ENCODE data around the gene VGLL4. TPM values are rescaled to one million over a fixed set of nuclear protein-coding genes. Genes with fewer than 3 reads are reported as not detected.

The VGLL4 gene
- total RNA-seq, 1 experiment from 2014 or later, result 46.1 TPM

DNA sequence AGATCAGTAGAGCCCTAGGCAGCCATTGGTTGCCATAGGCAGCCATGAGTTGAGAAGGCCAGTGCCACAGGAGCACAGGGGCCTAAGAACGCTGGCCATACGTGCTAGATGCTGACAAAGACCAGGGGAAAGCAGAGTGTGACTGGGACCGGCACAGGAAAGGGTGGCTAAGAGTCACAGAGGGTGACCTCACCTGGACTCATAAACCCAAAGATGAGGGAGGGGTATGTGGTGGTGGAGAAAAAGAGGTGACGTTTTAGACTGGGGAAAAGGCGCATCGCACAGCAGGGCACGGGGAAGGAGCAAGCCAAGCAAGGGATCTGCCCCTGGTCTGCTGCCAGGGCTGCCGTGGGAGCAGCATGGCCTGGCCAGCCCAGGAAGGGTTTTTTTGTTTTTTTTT is 122.5 kb downstream of the VGLL4 start:
- peaks cover 9% of the 10 kb centered on the region for H3K36me3 Mint-ChIP-seq (ENCODE audit: insufficient read depth, unreplicated experiment)
- POLR2A ChIA-PET, result no interaction called here
- Histone ChIP-seq H3K4me3 (ENCODE audit: low read depth, low read length) (no peak overlapping the region), H3K9me3 (no peaks in the 10 kb centered on the region), H3K27me3 (replicated peaks; ENCODE audit: control insufficient read depth, insufficient read depth, low read length) (no peaks in the 10 kb centered on the region), H3K4me1 (no peaks in the 10 kb centered on the region), H3K36me3 (ENCODE audit: control insufficient read depth, insufficient read depth, low read length) (no peaks in the 10 kb centered on the region)
- H3K4me1 Mint-ChIP-seq (ENCODE audit: low read depth, unreplicated experiment), result peaks cover 8% of the 10 kb centered on the region
- CTCF ChIA-PET, result no interaction called here
- H3K9me3 Mint-ChIP-seq (ENCODE audit: unreplicated experiment), result no peaks in the 10 kb centered on the region
- TF ChIP-seq, protein P1, sequence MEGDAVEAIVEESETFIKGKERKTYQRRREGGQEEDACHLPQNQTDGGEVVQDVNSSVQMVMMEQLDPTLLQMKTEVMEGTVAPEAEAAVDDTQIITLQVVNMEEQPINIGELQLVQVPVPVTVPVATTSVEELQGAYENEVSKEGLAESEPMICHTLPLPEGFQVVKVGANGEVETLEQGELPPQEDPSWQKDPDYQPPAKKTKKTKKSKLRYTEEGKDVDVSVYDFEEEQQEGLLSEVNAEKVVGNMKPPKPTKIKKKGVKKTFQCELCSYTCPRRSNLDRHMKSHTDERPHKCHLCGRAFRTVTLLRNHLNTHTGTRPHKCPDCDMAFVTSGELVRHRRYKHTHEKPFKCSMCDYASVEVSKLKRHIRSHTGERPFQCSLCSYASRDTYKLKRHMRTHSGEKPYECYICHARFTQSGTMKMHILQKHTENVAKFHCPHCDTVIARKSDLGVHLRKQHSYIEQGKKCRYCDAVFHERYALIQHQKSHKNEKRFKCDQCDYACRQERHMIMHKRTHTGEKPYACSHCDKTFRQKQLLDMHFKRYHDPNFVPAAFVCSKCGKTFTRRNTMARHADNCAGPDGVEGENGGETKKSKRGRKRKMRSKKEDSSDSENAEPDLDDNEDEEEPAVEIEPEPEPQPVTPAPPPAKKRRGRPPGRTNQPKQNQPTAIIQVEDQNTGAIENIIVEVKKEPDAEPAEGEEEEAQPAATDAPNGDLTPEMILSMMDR (IDR thresholded peaks at IDR 0.05; ENCODE audit: insufficient read depth in 1 of 2, low read depth in 1 of 2, low read length in 1 of 2, severe bottlenecking in 1 of 2, unreplicated experiment in 1 of 2), result no peak
- no TSS peak for BruUV-seq (replicated peaks)
- no peak overlapping the region for H3K4me3 Mint-ChIP-seq (ENCODE audit: unreplicated experiment)
- intact Hi-C loops (cut with micrococcal nuclease; ENCODE audit: unreplicated experiment), result no loop called here
- H3K27me3 Mint-ChIP-seq (ENCODE audit: insufficient read depth, unreplicated experiment), result no peaks in the 10 kb centered on the region
- DNase-seq, result no peak
- no peak overlapping the region for H3K27ac Mint-ChIP-seq (ENCODE audit: unreplicated experiment)

DNA sequence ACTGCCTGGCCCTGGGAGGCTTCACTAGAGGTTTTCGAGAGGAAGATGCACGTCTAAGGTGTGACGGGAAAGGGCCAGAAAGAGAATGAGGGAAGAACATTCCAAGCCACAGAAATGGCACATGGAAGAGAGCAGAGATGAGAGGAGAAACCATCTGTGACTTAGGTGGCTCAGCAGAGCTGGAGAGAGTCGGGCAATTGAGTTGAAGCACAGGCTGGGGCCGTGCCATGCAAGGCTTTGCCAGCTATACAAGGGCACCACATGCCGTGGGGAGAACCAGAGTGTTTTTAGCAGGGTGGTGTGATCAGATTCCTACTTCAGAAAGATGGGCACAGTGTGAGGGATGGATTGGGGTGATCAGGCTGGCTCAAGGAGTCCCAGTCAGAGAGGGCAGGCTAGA is 126.1 kb downstream of the VGLL4 start:
- intact Hi-C loops (cut with micrococcal nuclease; ENCODE audit: unreplicated experiment), result no loop called here
- Mint-ChIP-seq H3K4me3 (ENCODE audit: unreplicated experiment) (no peak overlapping the region), H3K4me1 (ENCODE audit: low read depth, unreplicated experiment) (peaks cover 8% of the 10 kb centered on the region), H3K27ac (ENCODE audit: unreplicated experiment) (no peak overlapping the region), H3K9me3 (ENCODE audit: unreplicated experiment) (no peaks in the 10 kb centered on the region), H3K36me3 (ENCODE audit: insufficient read depth, unreplicated experiment) (peaks cover 9% of the 10 kb centered on the region), H3K27me3 (ENCODE audit: insufficient read depth, unreplicated experiment) (no peaks in the 10 kb centered on the region)
- DNase-seq, result no peak
- BruUV-seq (replicated peaks), result no TSS peak
- TF ChIP-seq, protein P1 (IDR thresholded peaks at IDR 0.05; ENCODE audit: insufficient read depth in 1 of 2, low read depth in 1 of 2, low read length in 1 of 2, severe bottlenecking in 1 of 2, unreplicated experiment in 1 of 2), result no peak
- no peaks in the 10 kb centered on the region for H3K4me1 ChIP-seq
- no peaks in the 10 kb centered on the region for H3K9me3 ChIP-seq
- no peaks in the 10 kb centered on the region for H3K36me3 ChIP-seq (ENCODE audit: control insufficient read depth, insufficient read depth, low read length)
- no peak overlapping the region for H3K4me3 ChIP-seq (ENCODE audit: low read depth, low read length)
- CTCF ChIA-PET, result no interaction called here
- H3K27me3 ChIP-seq (replicated peaks; ENCODE audit: control insufficient read depth, insufficient read depth, low read length), result no peaks in the 10 kb centered on the region
- POLR2A ChIA-PET, result no interaction called here

DNA sequence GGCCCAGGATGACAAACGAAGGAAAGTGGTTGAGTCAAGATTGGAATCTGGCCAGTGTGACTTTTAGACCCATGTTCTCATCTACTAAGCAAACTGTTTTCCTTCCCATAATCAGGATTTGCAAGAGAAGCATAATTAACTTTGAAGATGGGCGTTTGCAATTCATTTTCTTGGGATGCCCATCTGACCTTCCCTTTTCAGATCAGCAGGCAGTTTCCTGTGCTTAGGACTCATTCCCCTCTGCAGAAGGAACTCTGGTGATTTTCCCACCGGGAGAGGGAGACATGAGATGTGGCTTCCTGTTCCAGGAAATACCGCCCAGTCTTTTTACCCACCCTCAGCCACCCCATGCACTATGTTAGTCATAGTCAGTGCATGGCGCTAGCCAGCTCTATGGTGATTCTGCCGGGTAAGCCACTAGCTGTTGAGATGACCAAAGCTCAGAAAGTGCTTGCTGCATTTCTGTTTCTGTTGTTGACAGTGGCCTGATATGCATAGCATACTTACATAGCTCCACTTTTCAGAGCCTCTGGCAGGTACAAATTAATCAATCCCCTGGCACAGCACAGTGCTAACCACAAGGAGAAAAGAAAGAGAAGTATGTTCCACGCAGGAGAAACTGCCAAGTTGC is 129.4 kb downstream of the VGLL4 start:
- peaks cover 8% of the 10 kb centered on the region for H3K4me1 Mint-ChIP-seq (ENCODE audit: low read depth, unreplicated experiment)
- no peak overlapping the region for H3K4me3 Mint-ChIP-seq (ENCODE audit: unreplicated experiment)
- DNase-seq, result no peak
- CTCF ChIA-PET, result no interaction called here
- H3K4me1 ChIP-seq, result no peaks in the 10 kb centered on the region
- POLR2A ChIA-PET, result no interaction called here
- no peaks in the 10 kb centered on the region for H3K27me3 Mint-ChIP-seq (ENCODE audit: insufficient read depth, unreplicated experiment)
- no TSS peak for BruUV-seq (replicated peaks)
- no peaks in the 10 kb centered on the region for H3K9me3 ChIP-seq
- no peaks in the 10 kb centered on the region for H3K36me3 Mint-ChIP-seq (ENCODE audit: insufficient read depth, unreplicated experiment)
- H3K4me3 ChIP-seq (ENCODE audit: low read depth, low read length), result no peak overlapping the region
- H3K27ac Mint-ChIP-seq (ENCODE audit: unreplicated experiment), result no peak overlapping the region
- TF ChIP-seq, protein P1 (IDR thresholded peaks at IDR 0.05; ENCODE audit: insufficient read depth in 1 of 2, low read depth in 1 of 2, low read length in 1 of 2, severe bottlenecking in 1 of 2, unreplicated experiment in 1 of 2), result no peak
- H3K36me3 ChIP-seq (ENCODE audit: control insufficient read depth, insufficient read depth, low read length), result no peaks in the 10 kb centered on the region
- no peaks in the 10 kb centered on the region for H3K9me3 Mint-ChIP-seq (ENCODE audit: unreplicated experiment)
- intact Hi-C loops (cut with micrococcal nuclease; ENCODE audit: unreplicated experiment), result no loop called here
- H3K27me3 ChIP-seq (replicated peaks; ENCODE audit: control insufficient read depth, insufficient read depth, low read length), result no peaks in the 10 kb centered on the region

Measured in Caco-2 (cell line).